CD4-positive, CD25-positive, alpha-beta regulatory T cell (primary cell): ENCODE data around the gene PLCB1. TPM values are rescaled to one million over a fixed set of nuclear protein-coding genes. Genes with fewer than 3 reads are reported as not detected.

Source experiments
- ATAC-seq, 2 donors: fragments of 150-1000 bp; cut with Tn5 transposase; one replicate each; pipeline ENCODE4 v1.10.0; 2021; ENCODE audit warnings: low read depth in 2 of 2, moderate number of reproducible peaks in 2 of 2, moderate library complexity in 1 of 2
- DNase-seq, 3 donors: peaks; one replicate each; pipeline versions ENCODE4 v3.0.0 to v3.0.0-alpha.2; 2012 to 2022; ENCODE audit warnings: mixed read lengths in 1 of 3
- H3K27ac ChIP-seq: one replicate; pipeline ENCODE4 v1.7.0; 2013; ENCODE audit warnings: mild to moderate bottlenecking, low read length; ENCODE audit not compliant: insufficient read depth, poor library complexity, severe bottlenecking
- H3K27me3 ChIP-seq: one replicate; pipeline ENCODE4 v1.7.0; 2013; ENCODE audit warnings: low read length; ENCODE audit not compliant: control insufficient read depth, insufficient read depth
- H3K36me3 ChIP-seq: one replicate; pipeline ENCODE4 v1.7.0; 2013; ENCODE audit warnings: mild to moderate bottlenecking, low read length, moderate library complexity; ENCODE audit not compliant: control insufficient read depth, insufficient read depth
- H3K4me1 ChIP-seq: 2 replicates; pipeline ENCODE4 v1.7.0; 2013; ENCODE audit warnings: mild to moderate bottlenecking, low read length; ENCODE audit not compliant: insufficient read depth, control insufficient read depth, poor library complexity, severe bottlenecking
- H3K4me3 ChIP-seq: one replicate; pipeline ENCODE4 v1.7.0; 2013; ENCODE audit warnings: low read depth, mild to moderate bottlenecking, low read length, moderate library complexity
- H3K9me3 ChIP-seq, 2 experiments: 1 replicate in 1 of 2; 2 replicates in 1 of 2; pipeline ENCODE4 v1.7.0; 2013; ENCODE audit warnings: low read length in 2 of 2, mild to moderate bottlenecking in 1 of 2, moderate library complexity in 1 of 2; ENCODE audit not compliant: control insufficient read depth in 2 of 2
- H3K27ac Mint-ChIP-seq, 3 donors: one replicate each; pipeline ENCODE4 v1.8.0; 2020 to 2022; ENCODE audit warnings: mild to moderate bottlenecking in 3 of 3, mixed read lengths in 3 of 3, moderate library complexity in 2 of 3
- H3K27me3 Mint-ChIP-seq: one replicate; pipeline ENCODE4 v1.8.0; 2022; ENCODE audit warnings: mild to moderate bottlenecking, mixed read lengths
- H3K36me3 Mint-ChIP-seq: one replicate; pipeline ENCODE4 v1.8.0; 2020; ENCODE audit warnings: mixed read lengths
- H3K4me1 Mint-ChIP-seq, 4 donors: one replicate each; pipeline ENCODE4 v1.8.0; 2020 to 2022; ENCODE audit warnings: mixed read lengths in 4 of 4, mild to moderate bottlenecking in 1 of 4
- H3K4me3 Mint-ChIP-seq, 4 donors: one replicate each; pipeline ENCODE4 v1.8.0; 2020 to 2022; ENCODE audit warnings: mild to moderate bottlenecking in 4 of 4, mixed read lengths in 4 of 4, moderate library complexity in 3 of 4
- H3K9me3 Mint-ChIP-seq, 7 donors: one replicate each; pipeline ENCODE4 v1.8.0; 2020 to 2022; ENCODE audit warnings: mixed read lengths in 7 of 7, mild to moderate bottlenecking in 3 of 7, moderate library complexity in 2 of 7
- polyA plus RNA-seq, 4 donors: library from polyadenylated mRNA; unstranded; fragments of 300-500 nt; fragmentation: Illumina TruSeq; gene quantifications; one replicate each; pipeline ENCODE4 v1.2.3, GENCODE V29; 2021
- total RNA-seq: library from RNA; stranded (reverse); gene quantifications from one replicate; pipeline ENCODE4 v1.2.3, GENCODE V29; 2022

The PLCB1 gene
- total and polyA plus RNA-seq, 5 donors from 2014 or later, result 0.17 to 1.8 (median 0.44) TPM; not detected in 2

DNA sequence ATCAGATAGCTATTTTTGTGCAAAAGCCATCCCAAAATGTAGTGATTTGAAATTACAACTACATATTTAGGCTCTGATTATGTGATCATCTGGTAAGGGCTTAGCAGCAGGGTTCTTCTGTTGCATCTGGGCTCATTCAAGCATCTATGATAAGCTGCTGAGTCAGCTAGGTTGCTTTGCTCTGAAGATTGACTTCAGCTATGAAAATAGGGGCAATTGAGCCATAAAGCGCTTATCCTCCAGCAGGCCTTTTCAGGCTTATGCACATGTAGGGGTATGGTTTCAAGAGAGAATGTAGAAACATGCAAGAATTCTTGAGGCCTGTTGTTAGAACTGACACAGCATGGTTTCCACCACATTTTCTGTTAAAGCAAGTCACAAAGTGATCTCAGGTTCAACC is 114.1 kb downstream of the PLCB1 start:
- no peak overlapping the region for H3K4me3 ChIP-seq
- H3K27me3 ChIP-seq, result no peaks in the 10 kb centered on the region
- no peak overlapping the region for H3K27ac ChIP-seq
- Mint-ChIP-seq H3K27me3 (peaks cover 5% of the 10 kb centered on the region), H3K36me3 (no peaks in the 10 kb centered on the region), H3K4me1 (no peaks in the 10 kb centered on the region), H3K4me3 (no peak overlapping the region), H3K27ac (no peak overlapping the region), H3K9me3 (no peaks in the 10 kb centered on the region)
- DNase-seq (no peak), ATAC-seq (no peak)
- no peaks in the 10 kb centered on the region for H3K4me1 ChIP-seq
- H3K36me3 ChIP-seq, result no peaks in the 10 kb centered on the region
- H3K9me3 ChIP-seq, result no peaks in the 10 kb centered on the region

DNA sequence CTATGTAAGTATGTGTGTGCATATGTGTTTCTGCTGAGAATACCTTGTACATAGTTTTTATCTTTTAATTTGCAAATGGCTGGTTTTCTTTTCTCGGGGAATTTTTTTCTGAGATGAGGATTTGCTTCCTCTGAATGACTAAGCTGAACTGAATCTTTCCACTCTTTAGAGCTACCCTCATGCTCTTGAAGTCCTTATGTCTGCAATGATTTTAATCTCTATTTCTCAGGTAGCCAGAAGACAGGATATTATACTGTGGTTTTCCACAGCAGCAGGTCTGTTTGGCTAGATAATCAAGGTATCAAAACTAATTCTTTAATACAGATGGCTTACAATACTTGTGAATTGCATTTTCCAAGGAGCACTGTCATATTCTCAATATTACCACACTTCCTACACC is 114.7 kb downstream of the PLCB1 start:
- ATAC-seq (no peak), DNase-seq (no peak)
- Histone ChIP-seq H3K4me3 (no peak overlapping the region), H3K9me3 (no peaks in the 10 kb centered on the region), H3K36me3 (no peaks in the 10 kb centered on the region), H3K4me1 (no peaks in the 10 kb centered on the region), H3K27me3 (no peaks in the 10 kb centered on the region), H3K27ac (no peak overlapping the region)
- H3K9me3 Mint-ChIP-seq, result no peaks in the 10 kb centered on the region
- no peak overlapping the region for H3K4me3 Mint-ChIP-seq
- no peak overlapping the region for H3K27ac Mint-ChIP-seq
- H3K4me1 Mint-ChIP-seq, result no peaks in the 10 kb centered on the region
- no peaks in the 10 kb centered on the region for H3K36me3 Mint-ChIP-seq
- no peaks in the 10 kb centered on the region for H3K27me3 Mint-ChIP-seq

DNA sequence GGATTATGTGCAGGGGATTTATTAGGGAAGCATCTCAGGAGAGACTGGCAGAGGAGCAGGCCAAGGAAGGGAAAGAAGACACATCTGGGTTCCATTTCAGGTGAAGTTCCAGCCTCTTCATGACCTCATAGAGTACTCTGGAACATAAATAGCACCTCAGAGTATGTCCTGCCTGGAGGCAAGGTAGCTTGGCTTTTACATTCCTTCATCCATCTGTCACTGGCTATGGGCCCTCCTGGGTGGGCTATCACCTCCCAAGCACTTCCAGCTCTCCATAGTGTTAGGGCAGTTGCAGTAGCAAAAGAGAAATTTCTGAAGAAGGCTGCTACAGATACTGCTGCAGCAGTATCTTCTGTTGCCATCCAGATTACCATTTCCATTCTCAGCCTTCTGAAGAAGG is 116.0 kb downstream of the PLCB1 start:
- DNase-seq (no peak), ATAC-seq (no peak)
- no peak overlapping the region for H3K27ac ChIP-seq
- H3K27ac Mint-ChIP-seq, result no peak overlapping the region
- H3K4me3 Mint-ChIP-seq, result no peak overlapping the region
- no peaks in the 10 kb centered on the region for H3K9me3 Mint-ChIP-seq
- H3K27me3 Mint-ChIP-seq, result no peaks in the 10 kb centered on the region
- H3K27me3 ChIP-seq, result no peaks in the 10 kb centered on the region
- no peaks in the 10 kb centered on the region for H3K4me1 ChIP-seq
- no peaks in the 10 kb centered on the region for H3K9me3 ChIP-seq
- no peak overlapping the region for H3K4me3 ChIP-seq
- H3K36me3 Mint-ChIP-seq, result no peaks in the 10 kb centered on the region
- no peaks in the 10 kb centered on the region for H3K4me1 Mint-ChIP-seq
- H3K36me3 ChIP-seq, result no peaks in the 10 kb centered on the region

DNA sequence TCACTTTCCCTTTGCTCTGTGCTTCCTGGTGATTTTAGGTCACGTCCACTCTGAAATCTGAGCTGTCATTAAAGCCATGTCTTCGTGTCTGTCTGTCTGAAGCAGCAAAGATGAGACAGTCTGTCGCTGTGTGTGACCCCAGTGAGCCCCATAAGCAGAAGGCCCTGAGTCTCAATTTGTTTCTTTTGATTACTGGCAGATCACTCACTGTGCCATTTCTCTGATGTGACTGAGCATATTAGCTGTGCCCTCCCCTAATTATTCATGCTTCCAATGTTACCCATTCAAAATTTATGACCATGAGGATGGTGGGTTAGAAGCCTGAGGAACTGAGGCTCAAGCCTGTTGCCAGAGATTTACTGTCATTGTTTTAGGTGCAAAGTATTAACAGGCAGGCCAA is 117.6 kb downstream of the PLCB1 start:
- no peaks in the 10 kb centered on the region for H3K4me1 ChIP-seq
- no peaks in the 10 kb centered on the region for H3K27me3 ChIP-seq
- H3K4me3 Mint-ChIP-seq, result no peak overlapping the region
- H3K27ac Mint-ChIP-seq, result no peak overlapping the region
- no peaks in the 10 kb centered on the region for H3K4me1 Mint-ChIP-seq
- H3K36me3 ChIP-seq, result no peaks in the 10 kb centered on the region
- H3K36me3 Mint-ChIP-seq, result no peaks in the 10 kb centered on the region
- H3K9me3 Mint-ChIP-seq, result peaks cover 0 to 1% (median 0%) of the 10 kb centered on the region in 7 donors
- no peaks in the 10 kb centered on the region for H3K27me3 Mint-ChIP-seq
- no peaks in the 10 kb centered on the region for H3K9me3 ChIP-seq
- no peak for ATAC-seq
- H3K27ac ChIP-seq, result no peak overlapping the region
- no peak for DNase-seq
- H3K4me3 ChIP-seq, result no peak overlapping the region

DNA sequence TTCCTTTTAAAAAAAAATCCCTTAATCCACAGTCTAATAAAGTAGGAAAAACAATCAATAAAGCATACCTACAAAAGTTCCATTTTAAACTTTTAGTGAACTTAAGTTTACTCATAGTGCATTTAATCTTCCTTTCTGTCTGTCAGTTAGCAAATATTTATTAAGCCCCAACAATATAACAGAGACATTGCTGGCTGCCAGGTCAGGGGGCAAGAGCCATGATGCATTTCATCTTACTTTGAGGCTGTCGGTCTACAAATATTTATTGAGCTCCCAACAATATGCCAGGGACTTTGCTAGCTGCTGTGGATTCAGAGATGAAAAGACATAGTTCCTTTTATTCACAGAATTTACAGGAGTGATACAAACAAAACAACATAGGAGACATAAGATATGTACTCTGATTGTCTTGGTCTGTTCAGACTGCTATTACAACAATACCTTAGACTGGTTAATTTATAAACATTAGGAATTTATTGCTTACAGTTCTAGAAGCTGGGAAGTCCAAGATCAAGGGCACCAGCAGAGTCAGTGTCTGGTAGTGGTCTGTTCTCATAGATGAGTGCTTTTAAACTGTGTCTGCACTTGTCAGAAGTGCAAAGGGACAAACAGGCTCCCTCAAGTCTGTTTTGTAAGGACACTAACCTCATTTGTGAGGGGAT is 118.6 kb downstream of the PLCB1 start:
- no peak overlapping the region for H3K27ac Mint-ChIP-seq

DNA sequence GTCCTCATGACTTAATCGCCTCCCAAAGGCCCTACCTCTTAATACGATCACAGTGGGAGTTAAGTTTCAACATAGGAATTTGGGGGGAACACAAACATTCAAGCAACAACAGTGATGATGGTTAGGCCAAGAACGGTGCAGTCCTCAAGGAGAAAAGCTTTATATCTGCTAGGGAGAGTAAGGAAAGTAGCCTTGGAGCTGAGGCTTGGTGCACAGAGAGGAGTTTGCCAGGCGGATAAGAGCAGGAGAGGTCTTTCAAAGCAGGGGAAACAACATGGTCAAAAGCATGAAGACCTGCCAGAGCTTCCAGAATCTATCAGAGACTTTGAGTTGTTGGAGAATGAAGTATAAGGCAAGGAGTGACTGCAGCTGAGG is 119.1 kb downstream of the PLCB1 start:
- H3K27ac ChIP-seq, result no peak overlapping the region
- no peak for ATAC-seq
- Mint-ChIP-seq H3K4me1 (no peaks in the 10 kb centered on the region), H3K9me3 (peaks cover 0 to 1% (median 0%) of the 10 kb centered on the region in 7 donors), H3K27ac (no peak overlapping the region), H3K27me3 (no peaks in the 10 kb centered on the region), H3K36me3 (no peaks in the 10 kb centered on the region), H3K4me3 (no peak overlapping the region)
- H3K27me3 ChIP-seq, result no peaks in the 10 kb centered on the region
- no peaks in the 10 kb centered on the region for H3K36me3 ChIP-seq
- no peaks in the 10 kb centered on the region for H3K4me1 ChIP-seq
- no peaks in the 10 kb centered on the region for H3K9me3 ChIP-seq
- H3K4me3 ChIP-seq, result no peak overlapping the region
- DNase-seq, result no peak

More for the DNA sequence above, 118.6 kb downstream of the PLCB1 start:
- Histone ChIP-seq H3K4me3 (no peak overlapping the region), H3K27me3 (no peaks in the 10 kb centered on the region), H3K9me3 (no peaks in the 10 kb centered on the region), H3K27ac (no peak overlapping the region), H3K4me1 (no peaks in the 10 kb centered on the region), H3K36me3 (no peaks in the 10 kb centered on the region)
- H3K4me1 Mint-ChIP-seq, result no peaks in the 10 kb centered on the region
- no peaks in the 10 kb centered on the region for H3K36me3 Mint-ChIP-seq
- no peaks in the 10 kb centered on the region for H3K27me3 Mint-ChIP-seq
- no peak overlapping the region for H3K4me3 Mint-ChIP-seq
- no peak for ATAC-seq
- DNase-seq, result no peak
- peaks cover 0 to 1% (median 0%) of the 10 kb centered on the region in 7 donors for H3K9me3 Mint-ChIP-seq

DNA sequence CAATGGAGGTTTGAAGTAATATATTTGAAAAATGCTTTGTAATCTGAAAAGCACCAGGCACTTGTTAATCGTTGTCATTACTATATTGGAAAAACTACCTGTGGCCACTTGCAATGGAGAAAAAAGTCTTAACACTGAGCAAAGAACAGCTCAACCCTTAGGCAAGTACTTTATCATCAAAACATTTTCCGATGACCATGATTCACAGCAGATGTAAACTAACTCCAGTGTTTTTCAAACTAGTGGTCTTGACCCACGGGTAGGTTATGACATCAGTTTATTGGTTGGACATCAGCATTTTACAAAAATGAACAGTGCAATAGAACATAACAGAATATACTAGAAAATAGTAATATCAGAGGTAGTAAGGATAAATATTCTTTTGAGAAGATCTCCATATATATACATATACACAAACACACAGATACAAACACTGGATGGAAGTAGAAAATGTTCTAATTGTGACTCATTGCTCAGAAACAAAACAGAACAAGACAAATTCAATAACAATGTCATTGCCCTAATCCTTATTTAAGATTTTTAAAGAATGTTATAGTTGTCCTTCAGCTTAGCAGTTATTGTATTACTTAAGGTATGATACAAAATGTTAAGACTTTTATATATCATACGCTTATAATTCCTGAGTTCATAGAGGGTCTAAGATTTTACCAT is 123.0 kb downstream of the PLCB1 start:
- no peak overlapping the region for H3K4me3 Mint-ChIP-seq
- no peaks in the 10 kb centered on the region for H3K36me3 Mint-ChIP-seq
- Histone ChIP-seq H3K27ac (no peak overlapping the region), H3K27me3 (no peaks in the 10 kb centered on the region), H3K4me3 (no peak overlapping the region), H3K9me3 (no peaks in the 10 kb centered on the region), H3K36me3 (no peaks in the 10 kb centered on the region), H3K4me1 (no peaks in the 10 kb centered on the region)
- no peak for ATAC-seq
- peaks cover 0 to 1% (median 0%) of the 10 kb centered on the region in 7 donors for H3K9me3 Mint-ChIP-seq
- no peak for DNase-seq
- H3K27ac Mint-ChIP-seq, result no peak overlapping the region
- no peaks in the 10 kb centered on the region for H3K4me1 Mint-ChIP-seq
- H3K27me3 Mint-ChIP-seq, result no peaks in the 10 kb centered on the region
